GM23338 (cell line): ENCODE measurements around the gene ANKRD2. TPM values are rescaled to one million over a fixed set of nuclear protein-coding genes. Genes with fewer than 3 reads are reported as not detected.

Source experiments
- ATAC-seq: fragments of 200-7000 bp; cut with Tn5 transposase; 3 replicates; pipeline ENCODE4 v1.9.1; 2020
- DNase-seq: peaks from one replicate; pipeline ENCODE4 v3.0.0-alpha.2; 2015; ENCODE audit warnings: low spot score
- H2AFZ ChIP-seq: fragments of 200-600 bp; sonication (generic); 2 replicates; pipeline ENCODE4 v1.8.0; 2016; ENCODE audit warnings: antibody characterized with exemption, mild to moderate bottlenecking, moderate library complexity
- H3F3A ChIP-seq: fragments of 200-600 bp; sonication (generic); replicated peaks from 2 replicates; pipeline ENCODE4 v1.8.0; 2017; ENCODE audit warnings: antibody characterized with exemption, mixed run types, low read depth
- H3K27ac ChIP-seq: fragments of 200-600 bp; sonication (generic); 2 replicates; pipeline ENCODE4 v1.6.1; 2016; ENCODE audit warnings: low read depth
- H3K27me3 ChIP-seq: fragments of 200-600 bp; sonication (generic); 2 replicates; pipeline ENCODE4 v1.8.0; 2016; ENCODE audit warnings: mild to moderate bottlenecking, mixed run types, moderate library complexity; ENCODE audit not compliant: insufficient read depth
- H3K36me3 ChIP-seq: fragments of 200-600 bp; sonication (generic); 2 replicates; pipeline ENCODE4 v1.8.0; 2016; ENCODE audit warnings: mild to moderate bottlenecking; ENCODE audit not compliant: insufficient read depth
- H3K4me1 ChIP-seq: fragments of 200-600 bp; sonication (generic); 2 replicates; pipeline ENCODE4 v1.8.0; 2016; ENCODE audit warnings: mild to moderate bottlenecking, moderate library complexity; ENCODE audit not compliant: insufficient read depth
- H3K4me2 ChIP-seq: fragments of 200-600 bp; sonication (generic); 2 replicates; pipeline ENCODE4 v1.7.1; 2017; ENCODE audit warnings: mixed run types
- H3K4me3 ChIP-seq: fragments of 200-600 bp; sonication (generic); 2 replicates; pipeline ENCODE4 v1.6.1; 2016; ENCODE audit warnings: mixed run types
- H3K79me2 ChIP-seq: fragments of 200-600 bp; sonication (generic); replicated peaks from 2 replicates; pipeline ENCODE4 v1.8.0; 2017; ENCODE audit warnings: mild to moderate bottlenecking; ENCODE audit not compliant: insufficient read depth
- H3K9me2 ChIP-seq: fragments of 200-600 bp; sonication (generic); 2 replicates; pipeline ENCODE4 v1.8.0; 2017; ENCODE audit not compliant: insufficient read depth
- H4K20me1 ChIP-seq: fragments of 200-600 bp; sonication (generic); replicated peaks from 2 replicates; pipeline ENCODE4 v1.8.0; 2017; ENCODE audit warnings: mild to moderate bottlenecking; ENCODE audit not compliant: insufficient read depth
- H3K27ac Mint-ChIP-seq: 2 replicates; pipeline ENCODE4 v1.8.0; 2020; ENCODE audit warnings: inconsistent platforms, mild to moderate bottlenecking, moderate library complexity, mixed read lengths
- H3K27me3 Mint-ChIP-seq: 3 replicates; pipeline ENCODE4 v1.8.0; 2022; ENCODE audit warnings: low read depth, mild to moderate bottlenecking, moderate library complexity, mixed read lengths, inconsistent platforms; ENCODE audit not compliant: insufficient read depth, poor library complexity
- H3K36me3 Mint-ChIP-seq: 3 replicates; pipeline ENCODE4 v1.8.0; 2021; ENCODE audit warnings: low read depth, mild to moderate bottlenecking, inconsistent platforms, moderate library complexity, mixed read lengths
- H3K4me1 Mint-ChIP-seq: 3 replicates; pipeline ENCODE4 v1.8.0; 2020; ENCODE audit warnings: mild to moderate bottlenecking, inconsistent platforms, mixed read lengths
- H3K4me3 Mint-ChIP-seq: 3 replicates; pipeline ENCODE4 v1.8.0; 2021; ENCODE audit warnings: moderate library complexity, mild to moderate bottlenecking, inconsistent platforms, mixed read lengths
- H3K9me3 Mint-ChIP-seq: 3 replicates; pipeline ENCODE4 v1.8.0; 2020; ENCODE audit warnings: moderate library complexity, mild to moderate bottlenecking, inconsistent platforms, mixed read lengths
- CTCF ChIP-seq, 2 experiments: fragments of 200-600 bp in 1 of 2; sonication (generic) in 1 of 2; conservative IDR thresholded peaks; 2 replicates each; pipeline versions ENCODE4 v1.5.1 to v1.6.1; 2016 to 2017; ENCODE audit warnings: antibody characterized with exemption in 2 of 2, low read depth in 2 of 2, mild to moderate bottlenecking in 2 of 2, moderate library complexity in 1 of 2
- EZH2 ChIP-seq: fragments of 200-600 bp; sonication (generic); IDR thresholded peaks from one replicate; pipeline ENCODE4 v1.8.0; 2017; ENCODE audit warnings: antibody characterized with exemption, mild to moderate bottlenecking, low read depth; ENCODE audit not compliant: unreplicated experiment
- EZH2phosphoT487 ChIP-seq: fragments of 200-600 bp; sonication (generic); IDR thresholded peaks from one replicate; pipeline ENCODE4 v1.8.1; 2018; ENCODE audit warnings: antibody characterized with exemption; ENCODE audit not compliant: unreplicated experiment
- JUNB ChIP-seq: IDR thresholded peaks from one replicate; pipeline ENCODE4 v1.6.1; 2016; ENCODE audit warnings: antibody characterized with exemption; ENCODE audit not compliant: unreplicated experiment
- NANOG ChIP-seq: IDR thresholded peaks from 2 replicates; pipeline ENCODE4 v1.6.1; 2016; ENCODE audit warnings: antibody characterized with exemption, borderline replicate concordance
- POLR2AphosphoS5 ChIP-seq: IDR thresholded peaks from 2 replicates; pipeline ENCODE4 v1.6.1; 2016; ENCODE audit warnings: antibody characterized with exemption, low read depth
- REST ChIP-seq: IDR thresholded peaks from one replicate; pipeline ENCODE4 v1.6.1; 2018; ENCODE audit warnings: antibody characterized with exemption; ENCODE audit not compliant: unreplicated experiment
- STAT1 ChIP-seq: IDR thresholded peaks from one replicate; pipeline ENCODE4 v1.6.1; 2016; ENCODE audit warnings: antibody characterized with exemption; ENCODE audit not compliant: unreplicated experiment
- polyA plus RNA-seq: library from polyadenylated mRNA; unstranded; fragments of >200 nt; fragmentation: Nextera tagmentation; extraction: Ambion mirVana; gene quantifications from 2 replicates; pipeline ENCODE4 v1.2.1, GENCODE V29; 2016
- total RNA-seq: library from RNA; depleted of rRNA; stranded (reverse); fragments of >200 nt; shearing (Covaris generic); gene quantifications from 2 replicates; pipeline ENCODE4 v1.2.3, GENCODE V29; 2014

Gene ANKRD2
- total and polyA plus RNA-seq, 2 experiments from 2014 or later = not detected

- no peaks in the 10 kb centered on the region for H3K27me3 ChIP-seq
- no peaks in the 10 kb centered on the region for H3K79me2 ChIP-seq
- H3K4me2 ChIP-seq = no peak overlapping the region
- TF ChIP-seq JUNB = no peak
- TF ChIP-seq REST = no peak
- TF ChIP-seq EZH2phosphoT487 = no peak
- no peak for TF ChIP-seq POLR2AphosphoS5
- TF ChIP-seq EZH2 = no peak
- TF ChIP-seq CTCF (conservative IDR thresholded peaks at IDR 0.05; ENCODE audit: low read depth in 2 of 2) = no peak
- TF ChIP-seq NANOG = no peak
- Mint-ChIP-seq H3K36me3 (no peaks in the 10 kb centered on the region), H3K4me1 (no peaks in the 10 kb centered on the region), H3K27me3 (peaks cover 9% of the 10 kb centered on the region), H3K27ac (no peak overlapping the region), H3K4me3 (no peak overlapping the region), H3K9me3 (no peaks in the 10 kb centered on the region)
- H4K20me1 ChIP-seq = no peaks in the 10 kb centered on the region
- ATAC-seq (no peak), DNase-seq (no peak)
- H3K27ac ChIP-seq = no peak overlapping the region
- H3F3A ChIP-seq = no peaks in the 10 kb centered on the region
- no peaks in the 10 kb centered on the region for H3K4me1 ChIP-seq
- no peaks in the 10 kb centered on the region for H3K36me3 ChIP-seq
- H3K4me3 ChIP-seq = no peak overlapping the region
- no peak overlapping the region for H2AFZ ChIP-seq
- H3K9me2 ChIP-seq = 0 out of 2 replicates have a peak, but pooled peaks cover 3% of the 10 kb centered on the region
Observed at GRCh38 chr10:97593421-97593820, 20.8 kb downstream of the ANKRD2 start.

- Histone ChIP-seq H3K4me1 (no peaks in the 10 kb centered on the region), H3K9me2 (no peaks in the 10 kb centered on the region), H4K20me1 (no peaks in the 10 kb centered on the region), H3K4me3 (no peak overlapping the region), H3K27me3 (no peaks in the 10 kb centered on the region), H3K36me3 (no peaks in the 10 kb centered on the region), H3K4me2 (no peak overlapping the region), H3K79me2 (no peaks in the 10 kb centered on the region), H3K27ac (0 out of 2 replicates have a peak overlapping the region, but pooled peaks have one; percentile 19), H3F3A (no peaks in the 10 kb centered on the region), H2AFZ (peak overlapping the region; percentile 9; the same call in 1 of the 2 replicates)
- TF ChIP-seq STAT1 = no peak
- TF ChIP-seq POLR2AphosphoS5 = no peak
- DNase-seq (no peak), ATAC-seq (peak; percentile 32; the same call in 1 of the 3 replicates)
- Mint-ChIP-seq H3K4me3 (no peak overlapping the region), H3K36me3 (no peaks in the 10 kb centered on the region), H3K4me1 (no peaks in the 10 kb centered on the region), H3K9me3 (no peaks in the 10 kb centered on the region), H3K27me3 (peaks cover 6% of the 10 kb centered on the region), H3K27ac (no peak overlapping the region)
Observed at GRCh38 chr10:97596101-97597082, 23.8 kb downstream of the ANKRD2 start.
